Spleen (tissue), 11 donors: ENCODE data around the gene CDC34. TPM values are rescaled to one million over a fixed set of nuclear protein-coding genes. Genes with fewer than 3 reads are reported as not detected.
A peak's percentile ranks its signal among the peaks of the same experiment; 100 is the strongest.

ENCODE experiments used
- DNase-seq: peaks from one replicate; pipeline ENCODE4 v3.0.0-alpha.2; 2020
- H3K27ac ChIP-seq, 8 donors: fragments of 200-600 bp; sonication (generic) in 7 of 8; 1 replicate in 4 of 8; 2 replicates in 4 of 8; pipeline versions ENCODE4 v1.5.0 to v1.8.0; 2016 to 2021; ENCODE audit warnings: inconsistent platforms in 4 of 8, mild to moderate bottlenecking in 4 of 8, moderate library complexity in 1 of 8
- H3K27me3 ChIP-seq, 7 donors: fragments of 200-600 bp; sonication (generic) in 6 of 7; replicated peaks in 1 of 7; 1 replicate in 4 of 7; 2 replicates in 3 of 7; pipeline versions ENCODE4 v1.5.0 to v1.8.0; 2016 to 2021; ENCODE audit warnings: inconsistent platforms in 3 of 7, mild to moderate bottlenecking in 1 of 7
- H3K36me3 ChIP-seq, 6 donors: fragments of 200-600 bp; sonication (generic) in 5 of 6; 1 replicate in 4 of 6; 2 replicates in 2 of 6; pipeline versions ENCODE4 v1.5.0 to v1.8.0; 2016 to 2021; ENCODE audit warnings: inconsistent platforms in 2 of 6
- H3K4me1 ChIP-seq, 6 donors: fragments of 200-600 bp; sonication (generic) in 5 of 6; 1 replicate in 3 of 6; 2 replicates in 3 of 6; pipeline versions ENCODE4 v1.5.0 to v1.8.0; 2016 to 2021; ENCODE audit warnings: inconsistent platforms in 3 of 6
- H3K4me3 ChIP-seq, 8 donors: fragments of 200-600 bp; sonication (generic) in 7 of 8; 1 replicate in 4 of 8; 2 replicates in 4 of 8; pipeline versions ENCODE4 v1.5.0 to v1.8.0; 2016 to 2021; ENCODE audit warnings: inconsistent platforms in 4 of 8, mild to moderate bottlenecking in 4 of 8, moderate library complexity in 2 of 8
- H3K9me3 ChIP-seq, 8 donors: fragments of 200-600 bp; sonication (generic) in 7 of 8; 1 replicate in 4 of 8; 2 replicates in 4 of 8; pipeline versions ENCODE4 v1.5.0 to v1.8.0; 2016 to 2021; ENCODE audit warnings: inconsistent platforms in 4 of 8
- CTCF ChIP-seq, 11 experiments: fragments of 200-600 bp in 7 of 11; fragments of 450-650 bp in 4 of 11; sonication (generic) in 4 of 11; IDR thresholded peaks in 8 of 11; conservative IDR thresholded peaks in 3 of 11; 1 replicate in 7 of 11; 2 replicates in 4 of 11; pipeline versions ENCODE4 v1.4.0 to v1.8.0; 2016 to 2021; ENCODE audit warnings: antibody characterized with exemption in 11 of 11, inconsistent platforms in 4 of 11, mild to moderate bottlenecking in 1 of 11
- POLR2A ChIP-seq, 3 donors: fragments of 450-650 bp; IDR thresholded peaks; one replicate each; pipeline ENCODE4 v1.5.1; 2017; ENCODE audit warnings: antibody characterized with exemption in 3 of 3, mild to moderate bottlenecking in 1 of 3
- POLR2AphosphoS5 ChIP-seq, 3 donors: sonication (generic); formaldehyde crosslinking; IDR thresholded peaks; one replicate each; pipeline ENCODE4 v1.5.1; 2017; ENCODE audit warnings: antibody characterized with exemption in 3 of 3
- WGBS, 5 donors: extraction: QIAGEN DNeasy Blood & Tissue Kit in 3 of 5; methylation state at CpG; one replicate each; pipeline versions ENCODE4 v1.1.5 to v1.1.7; 2013 to 2018; 5-methylcytosine and 5-hydroxymethylcytosine counted together
- intact Hi-C: fragments of 100-400 bp; cut with DNase I; formaldehyde crosslinking; loops from one replicate; pipeline ENCODE4 v1.15.0; 2023; ENCODE audit warnings: low total_unique reads
- polyA plus RNA-seq, 3 donors: library from polyadenylated mRNA; stranded (reverse); fragments of 200-250 nt; gene quantifications; one replicate each; pipeline ENCODE4 v1.2.1, GENCODE V29; 2013
- total RNA-seq, 7 donors: library from RNA; depleted of rRNA in 3 of 7; stranded (reverse); fragments of >200 nt in 3 of 7; fragmentation: NEBNext Ultra II Directional in 4 of 7; extraction: Animal tissue kit (Norgen Biotek cat#: 25700) in 4 of 7; gene quantifications; one replicate each; pipeline versions ENCODE4 v1.1.0 to v1.2.1, GENCODE V29; 2016 to 2021
- donor health status: healthy with polysubstance abuse.
- donor health status: DM: no; HTN: no; CAD: no; lungs with moderate emphysema.
- donor health status: DM: no; HTN: no; CAD: no.
- donor health status: Bipolar disorder and iron deficiency.
- donor health status: healthy.
- donor health status: DM: no; HTN: no; CAD: no.
- donor health status: DM: yes; HTN: yes; CAD: no.

Gene CDC34
- total and polyA plus RNA-seq, 10 donors: 35.9 to 83.9 (median 49.3) TPM

- Histone ChIP-seq H3K36me3 (peaks cover 0 to 35% (median 22%) of the 10 kb centered on the region in 6 donors), H3K4me3 (peak overlapping the region; percentile 66 to 99 (median 96)), H3K27me3 (no peaks in the 10 kb centered on the region), H3K4me1 (peaks cover 17 to 57% (median 44%) of the 10 kb centered on the region in 6 donors), H3K9me3 (no peaks in the 10 kb centered on the region), H3K27ac (peak overlapping the region; percentile 69 to 99 (median 96))
- TF ChIP-seq POLR2A (IDR thresholded peaks at IDR 0.05) (no peak), CTCF (IDR thresholded peaks at IDR 0.05 in 8 of 11, conservative IDR thresholded peaks at IDR 0.05 in 3 of 11) (peak in 8 of 11 experiments; percentile 25 to 56 (median 48)), POLR2AphosphoS5 (IDR thresholded peaks at IDR 0.05) (peak in 2 of 3 donors; percentile 50 to 76)
- peak; percentile 87 for DNase-seq
- WGBS, 5 donors: 0 to 5% (median 2%) methylated on average over 28 to 47 of the region's 47 CpGs
- intact Hi-C loops: loop anchor here (5.0 kb wide), 1 partner anchor 40 kb away; the partner anchor contains the start of gene BSG
Observed at GRCh38 chr19:532561-533363, 1.2 kb downstream of the CDC34 start.

GRCh38 chr19:533364-534058 lies 2.0 kb downstream of the CDC34 start:
- WGBS, 5 donors: 49 to 65% (median 57%) methylated on average over 3 to 25 of the region's 25 CpGs
- Histone ChIP-seq H3K36me3 (peaks cover 0 to 43% (median 28%) of the 10 kb centered on the region in 6 donors), H3K27me3 (no peaks in the 10 kb centered on the region), H3K9me3 (no peaks in the 10 kb centered on the region), H3K4me1 (peaks cover 17 to 62% (median 45%) of the 10 kb centered on the region in 6 donors), H3K27ac (peak overlapping the region; percentile 69 to 99 (median 96)), H3K4me3 (peak overlapping the region in 7 of 8 donors; percentile 85 to 99 (median 96))
- intact Hi-C loops: loop anchor here (5.0 kb wide), 1 partner anchor 39 kb away; the partner anchor contains the start of gene BSG
- DNase-seq: no peak
- no peak for TF ChIP-seq POLR2AphosphoS5 (IDR thresholded peaks at IDR 0.05)
- no peak for TF ChIP-seq CTCF (IDR thresholded peaks at IDR 0.05 in 8 of 11, conservative IDR thresholded peaks at IDR 0.05 in 3 of 11)
- TF ChIP-seq POLR2A (IDR thresholded peaks at IDR 0.05): no peak

- Histone ChIP-seq H3K4me3 (peak overlapping the region in 3 of 8 donors; percentile 96 to 99 (median 99)), H3K9me3 (no peaks in the 10 kb centered on the region), H3K27me3 (no peaks in the 10 kb centered on the region), H3K36me3 (peaks cover 0 to 48% (median 34%) of the 10 kb centered on the region in 6 donors), H3K4me1 (peaks cover 17 to 66% (median 45%) of the 10 kb centered on the region in 6 donors), H3K27ac (peak overlapping the region; percentile 69 to 99 (median 96))
- no peak for TF ChIP-seq POLR2AphosphoS5 (IDR thresholded peaks at IDR 0.05)
- TF ChIP-seq POLR2A (IDR thresholded peaks at IDR 0.05): no peak
- TF ChIP-seq CTCF (IDR thresholded peaks at IDR 0.05 in 8 of 11, conservative IDR thresholded peaks at IDR 0.05 in 3 of 11): no peak
- WGBS, 5 donors: 71 to 92% (median 89%) methylated on average over 6 to 14 of the region's 14 CpGs
- intact Hi-C loops: loop anchor here (5.0 kb wide), 1 partner anchor 38 kb away; the partner anchor contains the start of gene BSG
- peak; percentile 72 for DNase-seq
Observed at GRCh38 chr19:534088-534487, 2.5 kb downstream of the CDC34 start.
